T-helper 9 cell (primary cell): ENCODE results near the gene METTL22.

Source experiments
- DNase-seq: peaks from one replicate; pipeline ENCODE4 v3.0.0-alpha.2; 2020

Gene METTL22

DNA sequence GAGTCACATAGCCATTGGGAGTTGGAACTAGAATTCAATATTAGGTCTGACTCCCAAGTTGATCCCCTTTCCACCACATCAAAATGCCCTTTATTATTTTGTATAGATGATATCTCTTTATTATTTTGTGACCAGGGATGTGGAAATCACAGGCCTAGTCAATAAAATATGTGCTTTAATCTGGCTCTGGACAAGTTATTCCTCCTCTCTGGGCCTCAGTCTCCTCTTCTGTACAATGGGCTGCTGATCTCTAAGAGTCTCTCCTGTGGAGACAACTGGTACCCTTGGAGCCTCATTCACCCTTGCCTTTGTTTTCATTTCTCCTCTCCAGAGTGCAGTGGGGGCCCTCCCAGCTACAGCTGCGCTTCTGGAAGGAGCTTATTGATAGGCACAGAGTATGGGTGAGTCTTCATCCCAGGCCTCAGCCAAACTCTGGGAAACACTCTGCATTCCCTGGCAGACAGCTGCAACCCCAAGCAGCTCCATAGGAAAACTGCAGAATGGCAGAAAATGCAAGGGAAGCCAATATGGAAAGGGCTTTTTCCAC is 48.6 kb downstream of the METTL22 start:
- no peak for DNase-seq

DNA sequence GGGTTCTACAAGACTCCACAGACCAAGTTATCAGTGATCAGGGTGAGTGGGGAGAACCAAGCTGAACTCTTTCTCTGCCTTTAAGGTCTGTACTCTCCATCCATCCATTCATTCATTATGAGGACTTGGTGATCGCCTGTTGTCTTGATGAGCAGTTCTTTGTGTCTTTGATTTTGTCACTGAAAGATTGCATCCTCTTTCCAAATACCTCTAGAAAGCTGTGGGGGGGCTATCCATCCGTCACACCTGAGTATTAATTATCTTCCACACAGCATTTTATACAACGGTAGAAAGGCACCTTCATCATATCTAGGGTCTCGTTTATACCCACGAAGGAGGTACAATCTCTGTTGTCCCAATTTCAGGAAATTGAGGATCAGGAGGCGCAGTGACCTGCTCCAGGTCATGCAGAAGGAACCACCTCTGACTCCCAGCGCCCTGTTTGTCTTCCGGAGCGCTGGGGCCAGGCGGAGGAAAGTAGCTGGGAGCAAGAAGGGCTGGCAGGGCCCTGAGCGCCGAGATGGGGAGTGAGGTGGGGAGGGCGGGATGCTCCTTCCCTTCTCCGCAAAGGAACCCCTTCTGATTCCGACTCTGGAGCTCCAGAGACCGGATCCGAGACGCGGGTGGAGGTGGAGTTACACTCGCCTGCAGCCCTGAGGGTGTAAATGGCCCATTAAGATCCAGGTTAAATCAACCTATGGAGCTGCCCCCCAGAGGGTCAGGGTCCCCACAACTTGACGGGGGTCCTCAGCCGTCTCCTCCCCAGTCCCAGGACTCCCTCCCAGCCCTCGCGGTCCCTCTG is 52.3 kb downstream of the METTL22 start:
- DNase-seq = no peak

DNA sequence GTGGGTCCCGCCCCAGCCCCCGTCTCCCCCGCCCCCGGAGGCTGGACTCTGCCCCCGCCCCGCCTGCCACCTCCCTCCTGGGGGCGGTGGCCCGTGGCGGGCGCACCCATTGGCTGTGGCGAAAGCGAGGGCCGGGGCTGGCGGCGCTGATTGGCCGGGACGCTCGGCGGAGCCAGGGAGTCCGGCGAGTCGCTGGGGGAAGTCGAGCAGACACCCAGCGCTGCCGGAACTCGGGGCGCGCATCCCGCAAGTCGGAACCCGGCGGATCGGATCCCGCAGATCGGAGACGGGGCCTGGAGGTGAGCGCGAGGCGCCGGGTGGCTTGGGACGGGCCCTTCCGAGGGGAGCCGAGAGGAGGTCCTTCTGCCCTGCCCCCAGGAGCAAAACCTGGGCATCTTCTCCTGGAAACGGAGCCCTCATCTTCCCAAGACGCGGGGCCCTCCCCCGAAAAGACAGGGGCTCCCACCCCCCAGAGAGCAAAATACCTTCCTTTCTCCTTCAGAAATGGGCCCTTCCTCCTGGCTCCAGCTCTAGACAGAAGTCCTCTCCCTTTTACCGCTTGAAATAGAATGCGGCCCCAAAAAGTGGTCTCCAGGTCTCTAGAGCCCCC is 53.0 kb downstream of the METTL22 start, which contains the start of gene ABAT:
TSS of gene ABAT (plus strand) at position 205 of the 610 bp plus-strand sequence. CDS start 61,123 bp downstream, outside the sequence.
- DNase-seq = peak; percentile 84

DNA sequence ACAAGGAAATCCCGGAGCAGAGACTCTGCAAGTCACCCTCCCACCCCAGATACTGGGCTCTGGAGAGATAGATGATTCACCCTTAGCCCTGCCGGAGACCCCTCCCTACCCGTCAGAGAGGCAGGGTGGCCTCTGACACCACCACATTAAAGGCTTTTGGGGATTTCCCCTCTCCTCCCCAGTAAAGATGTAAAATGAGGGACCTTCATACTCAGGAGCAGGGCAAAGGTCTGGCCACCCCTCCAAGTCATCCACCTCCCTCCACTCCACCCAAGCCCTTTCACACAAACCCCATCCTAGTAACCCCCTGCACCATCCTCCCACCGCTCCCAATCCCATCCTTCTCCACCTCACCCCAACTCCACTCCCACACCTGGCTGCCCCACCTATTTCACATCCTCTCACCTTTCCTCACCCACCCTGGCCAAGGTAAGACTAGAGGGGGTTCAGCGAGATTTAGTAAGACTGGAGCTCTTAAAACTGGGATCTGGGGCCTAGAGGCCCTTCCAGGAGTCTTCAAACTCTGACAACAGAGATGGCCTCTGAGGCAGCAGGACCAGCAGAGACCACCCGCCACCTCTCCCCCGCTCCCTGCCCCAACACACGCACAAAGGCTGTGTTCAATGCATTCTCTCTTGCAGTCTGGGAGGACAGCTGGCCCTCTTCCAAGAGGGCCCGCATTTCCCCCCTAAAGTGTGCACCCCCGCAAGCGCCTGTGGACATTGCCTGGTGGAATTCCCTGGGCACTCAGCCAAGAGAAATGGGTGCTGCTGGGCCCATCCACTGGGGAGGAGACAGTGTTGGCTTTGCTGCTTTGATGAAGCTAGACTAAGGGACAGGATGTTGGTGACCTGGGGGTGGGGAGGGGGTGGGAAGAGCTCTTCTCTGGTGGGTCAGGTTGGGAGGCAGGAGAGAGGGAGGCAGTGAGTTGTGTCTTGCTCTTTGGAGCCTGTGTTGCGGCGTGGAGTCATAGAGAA is 54.0 kb downstream of the METTL22 start:
- peak; percentile 34 for DNase-seq

DNA sequence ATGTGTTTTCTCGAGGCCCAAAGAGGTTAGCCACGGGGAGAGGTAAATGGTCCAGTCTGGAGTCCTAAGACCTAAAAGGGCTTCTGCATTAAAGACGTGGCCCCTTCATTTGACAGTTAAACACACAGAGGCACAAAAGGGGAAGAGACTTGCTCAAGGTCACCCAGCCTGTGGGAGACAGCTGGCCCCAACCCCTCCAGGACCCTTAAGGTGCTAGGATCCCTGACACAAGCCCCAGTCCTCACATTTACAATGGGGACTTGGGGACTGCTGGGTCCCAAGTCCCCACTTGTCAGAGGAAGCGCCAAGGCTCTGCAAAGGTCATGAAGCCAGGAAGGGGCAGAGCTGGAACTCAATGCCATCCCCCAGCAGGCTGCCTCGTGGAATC is 54.7 kb downstream of the METTL22 start:
- no peak for DNase-seq

DNA sequence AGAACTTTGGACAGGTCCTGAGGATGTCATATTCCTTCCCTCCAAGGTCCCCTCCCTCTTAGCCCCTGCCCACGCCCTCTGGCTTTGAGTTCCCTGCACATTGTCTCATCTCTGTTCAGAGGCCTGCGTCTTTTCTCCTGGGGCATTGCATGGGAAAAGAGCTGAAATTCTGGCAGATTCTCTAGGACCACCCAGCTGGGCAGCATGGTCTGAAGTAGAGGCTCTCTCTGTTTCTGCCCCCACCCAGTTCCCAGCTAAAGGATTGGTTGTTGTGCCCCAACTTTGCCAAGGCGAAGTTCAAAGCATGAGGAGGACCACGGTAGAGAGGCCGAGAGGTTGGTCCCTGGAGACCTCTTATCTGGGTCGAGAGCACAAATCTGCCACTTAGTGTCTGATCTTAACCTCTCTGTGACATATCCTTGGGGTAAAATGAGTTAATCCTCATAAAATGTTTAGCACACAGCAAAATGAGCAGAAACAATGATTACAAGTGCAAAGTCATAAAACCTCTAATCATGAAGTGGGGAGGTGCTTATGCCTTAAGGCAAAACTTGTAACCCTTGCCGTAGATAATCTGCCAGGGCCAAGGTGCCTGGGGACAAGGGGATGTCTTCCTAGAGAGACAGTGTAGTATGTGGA is 55.4 kb downstream of the METTL22 start:
- DNase-seq = no peak

DNA sequence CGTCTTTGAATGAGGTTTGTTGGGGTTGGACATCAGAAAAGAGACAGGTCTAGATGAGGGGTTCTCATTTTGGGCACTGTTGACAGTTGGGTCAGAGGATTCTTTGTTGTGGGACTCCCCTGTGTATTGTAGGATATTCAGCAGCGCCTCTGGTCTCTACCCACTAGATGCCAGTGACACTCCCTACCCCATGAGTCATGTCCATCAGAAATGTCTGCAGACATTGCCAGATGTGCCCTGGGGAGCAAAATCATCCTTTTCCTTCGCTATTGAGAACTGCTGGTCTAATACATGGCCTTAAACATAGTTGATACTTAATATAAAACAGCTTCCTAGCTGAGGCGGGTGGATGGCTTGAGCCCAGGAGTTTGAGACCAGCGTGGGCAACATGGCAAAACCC is 56.0 kb downstream of the METTL22 start:
- no peak for DNase-seq

DNA sequence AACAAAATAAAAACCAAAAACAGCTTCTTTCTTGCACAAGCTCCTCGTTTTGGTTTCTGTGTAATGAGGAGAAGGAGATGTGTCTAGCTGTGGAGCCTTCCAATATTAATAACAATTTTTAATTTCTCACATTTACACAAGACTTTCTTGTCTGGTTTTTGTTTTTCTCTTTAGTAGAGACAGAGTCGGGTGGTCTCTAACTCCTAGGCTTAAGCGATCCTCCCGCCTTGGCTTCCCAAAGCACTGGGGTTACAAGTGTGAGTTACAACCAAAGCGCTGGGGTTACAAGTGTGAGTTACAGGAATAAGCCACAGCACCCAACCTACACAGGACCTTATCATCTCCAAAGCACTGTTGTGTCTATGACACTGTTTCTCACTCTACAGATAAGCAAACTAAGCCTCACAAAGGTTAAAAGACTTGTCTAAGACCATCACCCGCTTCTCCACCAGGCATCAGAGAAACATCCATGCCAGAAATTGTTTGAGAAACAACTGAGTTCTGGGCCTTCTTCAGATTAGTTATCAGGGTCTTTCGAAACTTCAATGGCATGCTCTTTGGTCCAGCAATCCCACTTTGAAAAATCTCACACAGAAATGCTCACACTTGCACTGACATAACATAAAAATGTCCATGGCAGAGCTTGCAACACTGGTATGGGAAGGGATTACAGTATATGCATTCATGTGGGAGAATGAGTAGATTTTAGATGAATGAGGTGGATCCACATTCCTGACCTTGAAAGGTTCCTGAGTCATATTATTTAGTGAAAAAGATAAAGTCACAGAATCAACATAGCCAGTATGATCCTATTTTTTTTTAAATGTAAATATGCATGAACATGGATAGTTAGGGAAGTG is 56.8 kb downstream of the METTL22 start:
- DNase-seq = no peak

DNA sequence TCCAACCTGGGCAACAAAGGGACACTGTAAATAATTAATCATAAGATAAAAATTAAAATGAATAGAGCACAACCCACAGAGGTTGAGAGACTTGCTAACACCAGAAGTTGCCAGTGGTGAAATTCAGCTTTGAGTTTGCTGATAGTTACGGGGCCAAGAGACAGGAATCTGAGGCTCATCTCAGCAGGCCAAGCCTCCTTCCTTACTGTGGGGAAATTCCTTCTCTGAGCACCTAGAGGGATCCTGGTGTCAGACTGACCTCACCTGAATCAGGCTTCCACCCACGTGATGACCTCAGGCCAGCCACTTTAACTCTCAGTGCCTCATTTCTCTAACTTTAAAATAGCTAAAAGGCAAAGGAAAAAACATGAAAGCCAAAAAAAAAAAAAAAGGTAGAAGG is 57.7 kb downstream of the METTL22 start:
- DNase-seq = no peak

DNA sequence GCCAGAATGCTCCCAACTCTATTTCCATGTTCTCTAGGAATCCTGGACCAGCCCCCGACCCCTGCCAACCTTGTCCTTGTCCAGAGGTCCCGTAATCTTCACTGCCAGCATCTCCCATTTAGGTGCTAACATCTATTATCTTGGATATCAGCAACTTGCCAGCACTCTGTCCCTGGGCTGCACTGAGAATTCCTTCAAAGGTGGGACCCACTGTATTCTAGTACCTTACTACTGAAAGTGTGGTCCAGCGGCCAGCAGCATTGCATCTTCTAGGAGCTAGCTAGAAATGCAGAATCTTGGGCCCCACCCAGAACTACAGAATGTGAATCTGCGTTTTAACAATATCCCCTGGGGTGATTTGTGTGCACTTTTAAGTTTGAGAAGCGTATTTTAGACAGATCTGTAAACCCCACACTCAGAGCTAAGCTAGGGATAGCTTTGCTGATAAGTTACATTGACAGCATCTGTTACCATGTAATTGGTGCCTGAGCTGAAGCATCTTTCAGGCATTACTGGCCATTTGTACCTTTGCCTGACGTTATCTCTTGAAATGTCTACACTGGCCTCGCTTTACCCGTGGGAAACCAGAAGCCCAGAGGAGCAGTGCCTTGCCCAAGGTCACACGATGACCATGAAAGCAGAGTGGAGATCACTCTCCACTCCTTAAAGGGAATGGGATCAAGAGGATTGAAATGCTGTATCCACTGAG is 61.2 kb downstream of the METTL22 start:
- DNase-seq = no peak

DNA sequence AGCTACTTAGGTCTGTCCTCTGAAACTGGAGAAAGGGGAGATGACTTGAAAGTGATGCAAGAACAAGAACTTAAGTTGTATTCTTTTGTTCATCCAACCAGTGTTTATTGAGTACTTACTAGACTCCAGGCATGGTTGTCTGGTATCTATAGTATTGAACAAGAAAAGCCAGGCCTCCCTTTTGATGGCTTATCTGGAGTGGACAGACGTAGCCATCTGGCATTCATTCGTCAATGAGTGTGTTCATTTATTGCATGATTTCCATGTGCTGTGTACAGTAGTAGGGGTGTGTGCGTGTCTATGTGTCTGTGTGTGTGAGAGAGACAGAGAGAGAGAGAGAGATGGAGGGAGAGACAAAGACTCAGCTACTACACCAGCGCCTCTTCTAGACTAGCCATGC is 62.1 kb downstream of the METTL22 start:
- no peak for DNase-seq

DNA sequence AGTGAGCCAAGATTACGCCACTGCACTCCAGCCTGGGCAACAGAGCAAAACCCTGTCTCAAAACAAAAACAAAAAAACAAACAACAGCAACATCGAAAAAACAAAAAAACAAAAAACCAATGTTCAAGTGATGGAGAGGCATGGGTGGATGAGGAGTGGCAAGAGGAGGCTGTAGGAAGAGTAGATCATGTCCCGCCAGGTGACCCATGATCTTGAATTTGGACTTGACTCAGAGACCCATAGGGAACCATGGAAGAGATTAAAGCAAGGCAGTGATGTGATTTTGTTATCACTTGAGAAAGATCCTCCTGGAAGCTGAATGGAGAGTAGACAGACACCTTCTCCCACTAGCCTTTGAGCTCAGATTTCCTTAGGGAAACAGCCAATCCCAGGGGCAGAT is 64.1 kb downstream of the METTL22 start:
- no peak for DNase-seq

DNA sequence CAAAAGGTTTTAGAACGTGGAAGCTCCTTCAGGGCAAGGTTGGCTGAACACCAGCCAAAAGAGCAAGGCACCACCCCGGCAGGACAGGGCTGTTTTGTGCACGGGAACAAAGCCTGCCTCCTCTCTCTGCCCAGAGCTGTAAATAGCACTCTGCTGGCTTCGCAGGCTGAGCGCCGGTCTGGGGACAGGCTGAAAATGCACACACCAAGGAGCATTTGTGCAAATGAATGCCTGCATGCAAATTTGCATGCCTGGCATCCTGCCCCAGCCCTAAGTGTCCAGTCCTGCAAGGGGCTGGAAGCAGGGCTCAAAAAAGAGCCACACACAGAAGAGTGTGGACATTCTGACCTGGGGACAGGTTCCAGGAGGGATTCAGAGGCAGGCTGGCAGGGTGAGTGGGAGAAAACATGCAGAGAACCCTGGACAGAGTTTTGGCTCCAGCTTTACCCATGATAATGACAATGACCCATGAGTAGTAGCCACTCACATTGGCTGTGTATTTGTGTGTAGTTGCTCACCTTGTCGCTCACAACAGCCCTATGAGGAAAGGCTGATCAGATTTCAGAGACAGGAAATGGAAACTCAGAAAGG is 64.6 kb downstream of the METTL22 start:
- DNase-seq = no peak

DNA sequence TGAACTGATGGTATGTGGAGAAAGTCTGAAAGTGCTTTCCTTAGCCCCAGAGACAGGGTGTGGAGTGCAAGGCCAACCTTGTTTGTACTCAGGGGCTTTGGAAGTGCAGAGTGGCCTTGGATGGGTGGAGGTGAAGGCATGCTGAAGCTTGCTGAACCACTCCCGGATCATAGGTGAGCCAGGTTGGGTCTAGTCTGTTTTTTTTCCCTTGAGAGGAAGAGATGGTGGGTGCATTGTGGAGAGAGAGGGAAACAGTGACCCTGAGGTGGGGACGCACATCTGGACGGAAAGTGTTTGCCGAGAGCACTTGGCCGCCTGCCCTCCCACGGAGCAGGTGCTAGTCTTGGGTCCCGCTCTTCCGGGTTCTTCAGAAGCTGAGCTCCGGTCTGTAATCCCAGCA is 65.4 kb downstream of the METTL22 start:
- DNase-seq = no peak

DNA sequence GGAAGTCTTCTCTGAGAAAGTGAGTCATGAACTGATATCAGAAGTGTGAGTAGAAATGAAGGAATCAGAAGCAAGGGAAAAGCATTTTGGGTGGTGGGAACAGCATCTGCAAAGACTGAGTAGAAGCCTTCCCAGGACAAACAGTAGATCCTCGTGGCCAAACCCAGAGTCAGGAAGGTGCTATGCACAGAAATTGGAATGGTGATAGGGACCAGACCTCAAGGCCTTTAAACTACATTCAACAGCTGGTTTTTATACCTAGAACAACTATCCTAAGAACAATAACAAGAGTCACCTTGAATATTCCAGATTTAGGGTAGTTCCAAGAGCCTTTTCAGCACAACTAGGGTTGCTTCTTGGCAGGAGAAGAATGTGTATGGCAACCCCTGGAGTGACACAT is 68.2 kb downstream of the METTL22 start:
- no peak for DNase-seq

DNA sequence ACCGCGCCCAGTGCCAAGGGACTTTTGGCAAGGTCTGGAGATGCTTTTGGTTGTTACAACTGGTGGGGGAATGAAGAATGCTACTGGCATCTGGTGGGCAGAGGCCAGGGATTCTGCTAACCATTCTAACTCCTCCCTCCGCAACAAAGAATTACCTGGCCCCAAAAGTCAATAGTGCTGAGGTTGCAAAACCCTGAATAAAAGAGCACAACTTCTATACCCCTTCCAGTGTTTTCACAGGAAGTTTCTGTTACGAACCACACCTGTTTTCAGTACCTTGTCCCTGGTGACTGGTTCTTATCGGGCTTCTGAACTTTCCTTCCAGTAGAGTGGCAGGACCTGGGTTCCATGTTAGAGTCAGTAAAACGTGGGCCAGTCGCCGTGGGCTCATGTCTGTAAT is 70.2 kb downstream of the METTL22 start:
- DNase-seq = no peak

DNA sequence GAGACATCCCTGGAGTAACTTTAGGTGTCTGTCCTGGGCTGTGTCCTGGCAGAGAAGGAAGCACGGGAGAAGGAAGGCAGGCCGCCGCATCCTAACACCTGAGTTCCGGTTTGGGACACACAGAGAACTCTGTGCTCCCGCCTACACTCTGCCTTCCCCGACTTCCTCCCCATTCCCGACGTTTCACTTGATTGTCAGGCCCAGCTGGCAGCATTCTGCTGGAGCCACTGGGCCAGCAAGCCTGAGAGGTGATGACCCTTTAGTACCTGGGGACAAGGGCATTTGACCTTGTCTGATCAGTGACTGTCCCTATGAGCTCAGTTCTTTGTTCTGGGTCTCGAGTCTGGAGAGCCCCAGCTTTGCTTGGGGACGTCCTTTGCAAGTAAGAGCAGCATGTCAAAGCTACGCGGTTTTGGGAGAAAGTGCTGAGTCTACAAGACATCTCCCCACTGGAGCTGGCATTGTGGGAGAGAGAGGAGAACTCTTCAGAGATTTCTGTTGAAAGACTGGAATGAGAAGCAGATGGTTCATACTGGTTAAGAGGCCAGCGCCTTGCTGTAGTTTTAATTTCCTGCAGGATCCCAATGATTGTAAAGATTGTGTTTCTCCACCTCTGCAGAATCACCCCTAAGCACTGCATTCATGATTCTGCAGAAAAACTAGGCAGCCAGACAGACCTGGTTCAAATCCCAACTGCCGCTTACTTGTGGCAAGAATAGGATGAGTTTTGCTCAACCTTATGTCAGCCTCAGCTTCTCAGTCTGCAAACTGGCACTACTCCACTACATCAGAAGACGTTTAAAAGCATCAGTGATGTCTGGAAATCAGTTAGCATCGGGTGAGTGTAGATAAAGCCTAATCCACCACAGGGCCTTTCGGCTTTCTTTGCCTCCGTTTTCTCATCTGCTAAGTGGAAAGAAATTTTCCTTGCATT is 73.6 kb downstream of the METTL22 start:
- no peak for DNase-seq

DNA sequence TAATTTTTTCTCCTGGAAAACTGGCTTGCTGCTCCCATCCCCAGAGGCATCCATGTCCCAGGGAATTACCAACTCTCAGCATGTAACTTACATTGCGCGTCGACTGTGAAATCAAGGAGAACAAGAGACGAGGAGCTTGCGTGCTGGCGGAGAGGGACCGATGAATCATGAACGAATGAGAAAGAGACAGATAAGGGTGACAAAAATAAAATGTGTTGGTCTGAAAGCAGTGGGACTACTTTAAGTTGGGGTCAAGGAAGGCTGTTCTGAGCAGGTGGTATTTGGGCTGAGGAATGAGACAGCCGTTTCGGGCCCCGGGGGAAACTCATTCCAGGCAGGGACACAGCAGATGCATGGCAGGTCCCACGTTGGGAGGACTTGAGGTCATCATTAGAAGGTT is 75.4 kb downstream of the METTL22 start:
- no peak for DNase-seq

DNA sequence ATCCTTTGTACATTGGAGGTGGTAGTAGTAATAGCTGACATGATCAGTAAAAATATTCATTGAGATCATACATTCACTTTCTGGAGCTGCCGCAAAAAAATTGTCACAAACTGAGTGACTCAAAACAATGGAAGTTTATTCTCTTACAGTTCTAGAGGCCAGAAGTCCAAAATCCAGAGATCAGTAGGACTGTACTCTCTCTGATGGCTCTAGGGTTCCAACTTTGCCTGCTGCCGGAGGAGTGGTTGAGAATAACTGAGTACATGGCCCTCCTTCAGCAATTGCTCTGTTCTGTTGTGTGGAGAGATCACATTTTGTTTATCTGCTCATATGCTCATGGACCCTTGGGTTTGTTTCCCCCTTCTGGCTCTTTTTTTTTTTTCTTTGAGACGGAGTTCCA is 76.5 kb downstream of the METTL22 start:
- no peak for DNase-seq
